WTC11 (cell line): Measurements from ENCODE around the gene NCAPG. TPM values are rescaled to one million over a fixed set of nuclear protein-coding genes. Genes with fewer than 3 reads are reported as not detected.

Experiments
- ATAC-seq: fragments of 200-7000 bp; cut with Tn5 transposase; 2 replicates; pipeline ENCODE4 v1.10.0; 2021; ENCODE audit warnings: mild to moderate bottlenecking, moderate library complexity
- CTCF ChIA-PET: fragments of 300-600 bp; sonication (Branson Sonifier 250); formaldehyde crosslinking; loops from one replicate; lab custom pipeline; 2021; ENCODE audit warnings: antibody characterized with exemption; lab: Charles Lee
- POLR2A ChIA-PET: fragments of 350-600 bp; sonication (Branson Sonifier 250); formaldehyde crosslinking; loops from one replicate; lab custom pipeline; 2021; ENCODE audit warnings: antibody characterized with exemption; lab: Charles Lee
- DNase-seq: peaks from one replicate; pipeline ENCODE4 v3.0.0; 2021; ENCODE audit warnings: low spot score
- H3K27ac Mint-ChIP-seq: 2 replicates; pipeline ENCODE4 v1.8.0; 2021; ENCODE audit warnings: mixed read lengths
- H3K27me3 Mint-ChIP-seq: 2 replicates; pipeline ENCODE4 v1.8.0; 2021; ENCODE audit warnings: low read depth, mild to moderate bottlenecking, moderate library complexity, mixed read lengths
- H3K36me3 Mint-ChIP-seq: 2 replicates; pipeline ENCODE4 v1.8.0; 2021; ENCODE audit warnings: mixed read lengths
- H3K4me1 Mint-ChIP-seq: 2 replicates; pipeline ENCODE4 v1.8.0; 2022; ENCODE audit warnings: mixed read lengths
- H3K4me3 Mint-ChIP-seq: 2 replicates; pipeline ENCODE4 v1.8.0; 2021; ENCODE audit warnings: mild to moderate bottlenecking, moderate library complexity, mixed read lengths
- H3K9me3 Mint-ChIP-seq: 2 replicates; pipeline ENCODE4 v1.8.0; 2021; ENCODE audit warnings: mixed read lengths
- E2F1 ChIP-seq: sonication (generic); formaldehyde crosslinking; IDR thresholded peaks from 2 replicates; pipeline ENCODE4 v1.8.0; 2022; ENCODE audit warnings: mild to moderate bottlenecking, missing genetic modification reagents
- E2F4 ChIP-seq: sonication (generic); formaldehyde crosslinking; IDR thresholded peaks from 2 replicates; pipeline ENCODE4 v1.8.1; 2022; ENCODE audit warnings: low read depth, mild to moderate bottlenecking, moderate library complexity, missing genetic modification reagents, borderline replicate concordance
- FOXK1 ChIP-seq: sonication (generic); formaldehyde crosslinking; IDR thresholded peaks from 2 replicates; pipeline ENCODE4 v1.8.0; 2022; ENCODE audit warnings: mild to moderate bottlenecking, moderate library complexity, missing genetic modification reagents
- FOXP1 ChIP-seq: sonication (generic); formaldehyde crosslinking; IDR thresholded peaks from 2 replicates; pipeline ENCODE4 v1.8.0; 2022; ENCODE audit warnings: missing genetic modification reagents, mild to moderate bottlenecking, moderate library complexity, borderline replicate concordance
- GRHL2 ChIP-seq: fragments of 250-450 bp; sonication (Bioruptor Pico); IDR thresholded peaks from 2 replicates; pipeline ENCODE4 v1.8.0; 2022; ENCODE audit warnings: mild to moderate bottlenecking, moderate library complexity; ENCODE audit not compliant: insufficient replicate concordance, severe bottlenecking
- GTF2I ChIP-seq: fragments of 250-450 bp; sonication (Bioruptor Pico); conservative IDR thresholded peaks from 2 replicates; pipeline ENCODE4 v1.4.0; 2021; ENCODE audit warnings: mild to moderate bottlenecking
- HMGXB4 ChIP-seq: sonication (generic); formaldehyde crosslinking; IDR thresholded peaks from 2 replicates; pipeline ENCODE4 v1.8.1; 2023; ENCODE audit warnings: mild to moderate bottlenecking, moderate library complexity, missing genetic modification reagents
- IRF2 ChIP-seq: sonication (generic); formaldehyde crosslinking; IDR thresholded peaks from 2 replicates; pipeline ENCODE4 v1.8.0; 2022; ENCODE audit warnings: low read depth, missing genetic modification reagents, borderline replicate concordance
- KAT7 ChIP-seq: sonication (generic); formaldehyde crosslinking; IDR thresholded peaks from 2 replicates; pipeline ENCODE4 v1.8.1; 2023; ENCODE audit warnings: missing genetic modification reagents, mild to moderate bottlenecking, borderline replicate concordance
- MXD4 ChIP-seq: fragments of 250-450 bp; sonication (Bioruptor Pico); IDR thresholded peaks from 2 replicates; pipeline ENCODE4 v1.8.0; 2021; ENCODE audit warnings: mild to moderate bottlenecking, moderate library complexity, borderline replicate concordance
- NFE2L1 ChIP-seq: sonication (generic); formaldehyde crosslinking; IDR thresholded peaks from 2 replicates; pipeline ENCODE4 v1.8.1; 2023; ENCODE audit warnings: missing genetic modification reagents
- NR3C1 ChIP-seq: sonication (generic); formaldehyde crosslinking; conservative IDR thresholded peaks from 2 replicates; pipeline ENCODE4 v1.8.1; 2023; ENCODE audit warnings: low read depth, mild to moderate bottlenecking, missing genetic modification reagents
- OVOL2 ChIP-seq: fragments of 250-450 bp; sonication (Bioruptor Pico); IDR thresholded peaks from 2 replicates; pipeline ENCODE4 v1.9.0; 2021; ENCODE audit warnings: mild to moderate bottlenecking, borderline replicate concordance
- PRRX2 ChIP-seq: fragments of 250-450 bp; sonication (Bioruptor Pico); IDR thresholded peaks from 2 replicates; pipeline ENCODE4 v1.8.0; 2021; ENCODE audit warnings: mild to moderate bottlenecking
- SMAD4 ChIP-seq: sonication (generic); formaldehyde crosslinking; IDR thresholded peaks from 2 replicates; pipeline ENCODE4 v1.8.0; 2022; ENCODE audit warnings: mild to moderate bottlenecking, missing genetic modification reagents
- TCF7 ChIP-seq: sonication (generic); formaldehyde crosslinking; IDR thresholded peaks from 2 replicates; pipeline ENCODE4 v1.8.0; 2022; ENCODE audit warnings: mild to moderate bottlenecking, low read depth, missing genetic modification reagents, moderate library complexity
- total RNA-seq: library from RNA; stranded (reverse); gene quantifications from 3 replicates; pipeline ENCODE4 v1.2.3, GENCODE V29; 2021
- TF ChIP-seq, protein P1 (sequence below): sonication (generic); formaldehyde crosslinking; conservative IDR thresholded peaks from 2 replicates; pipeline ENCODE4 v1.8.1; 2023; ENCODE audit warnings: mild to moderate bottlenecking, low read depth, missing genetic modification reagents, moderate library complexity
- TF ChIP-seq, protein P2 (sequence below): fragments of 250-450 bp; sonication (Bioruptor Pico); IDR thresholded peaks from 2 replicates; pipeline ENCODE4 v1.9.0; 2021; ENCODE audit warnings: mild to moderate bottlenecking
- TF ChIP-seq, protein P3 (sequence below): sonication (generic); formaldehyde crosslinking; IDR thresholded peaks from 2 replicates; pipeline ENCODE4 v1.8.1; 2022; ENCODE audit warnings: missing genetic modification reagents, borderline replicate concordance
- TF ChIP-seq, protein P4 (sequence below): fragments of 200-600 bp; IDR thresholded peaks from 2 replicates; pipeline ENCODE4 v1.8.0; 2022; ENCODE audit warnings: antibody characterized with exemption
- TF ChIP-seq, protein P5 (sequence below): fragments of 250-450 bp; sonication (Bioruptor Pico); IDR thresholded peaks from 2 replicates; pipeline ENCODE4 v1.8.0; 2021; ENCODE audit warnings: mild to moderate bottlenecking
- TF ChIP-seq, protein P6 (sequence below): sonication (generic); formaldehyde crosslinking; conservative IDR thresholded peaks from 2 replicates; pipeline ENCODE4 v1.8.1; 2022; ENCODE audit warnings: mild to moderate bottlenecking, missing genetic modification reagents

NCAPG gene
- total RNA-seq, 1 experiment from 2014 or later, result 61.9 TPM

DNA sequence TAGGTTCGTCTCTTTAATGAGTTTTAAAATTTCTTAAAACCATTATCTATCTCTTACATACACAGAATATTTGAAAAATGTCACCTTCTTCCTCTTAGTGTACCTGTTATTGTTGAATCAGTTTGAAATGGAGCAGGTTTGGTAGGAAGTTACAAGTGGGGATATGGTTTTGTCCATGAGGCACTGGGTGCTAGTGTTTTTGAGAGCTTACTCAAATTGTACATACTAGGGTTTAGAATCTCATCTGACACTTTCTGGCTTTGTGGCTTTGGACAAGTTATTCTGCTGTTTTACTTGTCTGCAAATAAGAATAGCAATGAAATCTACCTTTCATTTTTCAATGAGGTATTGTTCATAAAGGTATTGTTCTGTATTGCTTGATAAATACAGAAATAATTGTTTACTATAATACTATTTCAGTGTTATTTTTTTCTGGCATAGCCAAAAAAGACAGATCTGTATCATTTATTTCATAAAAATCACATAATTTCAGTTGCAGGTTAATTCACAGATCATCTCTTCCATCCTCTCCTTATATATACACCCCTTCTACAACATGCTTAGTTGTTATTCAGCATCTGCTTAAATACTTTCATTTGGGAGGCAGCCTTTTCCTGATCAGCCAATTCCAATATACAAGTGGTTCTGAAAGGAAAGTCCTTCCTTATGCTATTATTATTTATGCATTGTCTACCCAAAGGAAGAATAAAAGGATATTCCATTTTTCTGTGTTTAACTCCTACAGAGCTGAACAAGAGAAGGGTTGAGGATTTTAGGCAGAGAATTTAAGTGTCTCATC, 13.3 kb downstream of the NCAPG start (continued):
- TF ChIP-seq, protein P1, sequence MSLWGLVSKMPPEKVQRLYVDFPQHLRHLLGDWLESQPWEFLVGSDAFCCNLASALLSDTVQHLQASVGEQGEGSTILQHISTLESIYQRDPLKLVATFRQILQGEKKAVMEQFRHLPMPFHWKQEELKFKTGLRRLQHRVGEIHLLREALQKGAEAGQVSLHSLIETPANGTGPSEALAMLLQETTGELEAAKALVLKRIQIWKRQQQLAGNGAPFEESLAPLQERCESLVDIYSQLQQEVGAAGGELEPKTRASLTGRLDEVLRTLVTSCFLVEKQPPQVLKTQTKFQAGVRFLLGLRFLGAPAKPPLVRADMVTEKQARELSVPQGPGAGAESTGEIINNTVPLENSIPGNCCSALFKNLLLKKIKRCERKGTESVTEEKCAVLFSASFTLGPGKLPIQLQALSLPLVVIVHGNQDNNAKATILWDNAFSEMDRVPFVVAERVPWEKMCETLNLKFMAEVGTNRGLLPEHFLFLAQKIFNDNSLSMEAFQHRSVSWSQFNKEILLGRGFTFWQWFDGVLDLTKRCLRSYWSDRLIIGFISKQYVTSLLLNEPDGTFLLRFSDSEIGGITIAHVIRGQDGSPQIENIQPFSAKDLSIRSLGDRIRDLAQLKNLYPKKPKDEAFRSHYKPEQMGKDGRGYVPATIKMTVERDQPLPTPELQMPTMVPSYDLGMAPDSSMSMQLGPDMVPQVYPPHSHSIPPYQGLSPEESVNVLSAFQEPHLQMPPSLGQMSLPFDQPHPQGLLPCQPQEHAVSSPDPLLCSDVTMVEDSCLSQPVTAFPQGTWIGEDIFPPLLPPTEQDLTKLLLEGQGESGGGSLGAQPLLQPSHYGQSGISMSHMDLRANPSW, result no peak
- TF ChIP-seq E2F4 (CRISPR knock-in tag) (no peak), GTF2I (CRISPR knock-in tag) (no peak), SMAD4 (CRISPR knock-in tag) (no peak), NR3C1 (no peak), KAT7 (CRISPR knock-in tag) (no peak)
- TF ChIP-seq, protein P2, sequence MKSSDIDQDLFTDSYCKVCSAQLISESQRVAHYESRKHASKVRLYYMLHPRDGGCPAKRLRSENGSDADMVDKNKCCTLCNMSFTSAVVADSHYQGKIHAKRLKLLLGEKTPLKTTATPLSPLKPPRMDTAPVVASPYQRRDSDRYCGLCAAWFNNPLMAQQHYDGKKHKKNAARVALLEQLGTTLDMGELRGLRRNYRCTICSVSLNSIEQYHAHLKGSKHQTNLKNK, result no peak
- TF ChIP-seq, protein P3, sequence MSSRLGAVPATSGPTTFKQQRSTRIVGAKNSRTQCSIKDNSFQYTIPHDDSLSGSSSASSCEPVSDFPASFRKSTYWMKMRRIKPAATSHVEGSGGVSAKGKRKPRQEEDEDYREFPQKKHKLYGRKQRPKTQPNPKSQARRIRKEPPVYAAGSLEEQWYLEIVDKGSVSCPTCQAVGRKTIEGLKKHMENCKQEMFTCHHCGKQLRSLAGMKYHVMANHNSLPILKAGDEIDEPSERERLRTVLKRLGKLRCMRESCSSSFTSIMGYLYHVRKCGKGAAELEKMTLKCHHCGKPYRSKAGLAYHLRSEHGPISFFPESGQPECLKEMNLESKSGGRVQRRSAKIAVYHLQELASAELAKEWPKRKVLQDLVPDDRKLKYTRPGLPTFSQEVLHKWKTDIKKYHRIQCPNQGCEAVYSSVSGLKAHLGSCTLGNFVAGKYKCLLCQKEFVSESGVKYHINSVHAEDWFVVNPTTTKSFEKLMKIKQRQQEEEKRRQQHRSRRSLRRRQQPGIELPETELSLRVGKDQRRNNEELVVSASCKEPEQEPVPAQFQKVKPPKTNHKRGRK, result no peak
- TF ChIP-seq, all 79 proteins: peak for 0

GRCh38 chr4:17846266-17846665, 35.5 kb downstream of the NCAPG start:
- ATAC-seq (no peak), DNase-seq (no peak)
- POLR2A ChIA-PET, result no interaction called here
- H3K36me3 Mint-ChIP-seq, result peaks cover 71% of the 10 kb centered on the region
- 0 out of 2 replicates have a peak, but pooled peaks cover 4% of the 10 kb centered on the region for H3K27me3 Mint-ChIP-seq
- CTCF ChIA-PET, result no interaction called here
- H3K27ac Mint-ChIP-seq, result no peak overlapping the region
- no peaks in the 10 kb centered on the region for H3K4me1 Mint-ChIP-seq
- H3K9me3 Mint-ChIP-seq, result peaks cover 24% of the 10 kb centered on the region
- H3K4me3 Mint-ChIP-seq, result no peak overlapping the region
- no peak for TF ChIP-seq OVOL2 (CRISPR knock-in tag)
- TF ChIP-seq E2F1 (CRISPR knock-in tag), result no peak
- TF ChIP-seq TCF7, result no peak
- TF ChIP-seq, protein P4, sequence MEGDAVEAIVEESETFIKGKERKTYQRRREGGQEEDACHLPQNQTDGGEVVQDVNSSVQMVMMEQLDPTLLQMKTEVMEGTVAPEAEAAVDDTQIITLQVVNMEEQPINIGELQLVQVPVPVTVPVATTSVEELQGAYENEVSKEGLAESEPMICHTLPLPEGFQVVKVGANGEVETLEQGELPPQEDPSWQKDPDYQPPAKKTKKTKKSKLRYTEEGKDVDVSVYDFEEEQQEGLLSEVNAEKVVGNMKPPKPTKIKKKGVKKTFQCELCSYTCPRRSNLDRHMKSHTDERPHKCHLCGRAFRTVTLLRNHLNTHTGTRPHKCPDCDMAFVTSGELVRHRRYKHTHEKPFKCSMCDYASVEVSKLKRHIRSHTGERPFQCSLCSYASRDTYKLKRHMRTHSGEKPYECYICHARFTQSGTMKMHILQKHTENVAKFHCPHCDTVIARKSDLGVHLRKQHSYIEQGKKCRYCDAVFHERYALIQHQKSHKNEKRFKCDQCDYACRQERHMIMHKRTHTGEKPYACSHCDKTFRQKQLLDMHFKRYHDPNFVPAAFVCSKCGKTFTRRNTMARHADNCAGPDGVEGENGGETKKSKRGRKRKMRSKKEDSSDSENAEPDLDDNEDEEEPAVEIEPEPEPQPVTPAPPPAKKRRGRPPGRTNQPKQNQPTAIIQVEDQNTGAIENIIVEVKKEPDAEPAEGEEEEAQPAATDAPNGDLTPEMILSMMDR, result no peak
- TF ChIP-seq, protein P5, sequence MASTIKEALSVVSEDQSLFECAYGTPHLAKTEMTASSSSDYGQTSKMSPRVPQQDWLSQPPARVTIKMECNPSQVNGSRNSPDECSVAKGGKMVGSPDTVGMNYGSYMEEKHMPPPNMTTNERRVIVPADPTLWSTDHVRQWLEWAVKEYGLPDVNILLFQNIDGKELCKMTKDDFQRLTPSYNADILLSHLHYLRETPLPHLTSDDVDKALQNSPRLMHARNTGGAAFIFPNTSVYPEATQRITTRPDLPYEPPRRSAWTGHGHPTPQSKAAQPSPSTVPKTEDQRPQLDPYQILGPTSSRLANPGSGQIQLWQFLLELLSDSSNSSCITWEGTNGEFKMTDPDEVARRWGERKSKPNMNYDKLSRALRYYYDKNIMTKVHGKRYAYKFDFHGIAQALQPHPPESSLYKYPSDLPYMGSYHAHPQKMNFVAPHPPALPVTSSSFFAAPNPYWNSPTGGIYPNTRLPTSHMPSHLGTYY, result no peak
- no peak for TF ChIP-seq FOXK1 (CRISPR knock-in tag)
- no peak for TF ChIP-seq MXD4 (CRISPR knock-in tag)
- no peak for TF ChIP-seq HMGXB4 (CRISPR knock-in tag)
- no peak for TF ChIP-seq GRHL2
- TF ChIP-seq IRF2 (CRISPR knock-in tag), result no peak
- no peak for TF ChIP-seq PRRX2 (CRISPR knock-in tag)
- no peak for TF ChIP-seq NFE2L1 (CRISPR knock-in tag)
- TF ChIP-seq, protein P6, sequence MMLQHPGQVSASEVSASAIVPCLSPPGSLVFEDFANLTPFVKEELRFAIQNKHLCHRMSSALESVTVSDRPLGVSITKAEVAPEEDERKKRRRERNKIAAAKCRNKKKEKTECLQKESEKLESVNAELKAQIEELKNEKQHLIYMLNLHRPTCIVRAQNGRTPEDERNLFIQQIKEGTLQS (CRISPR knock-in tag), result no peak
- TF ChIP-seq FOXP1 (CRISPR knock-in tag), result no peak
